Right forelimb (tissue), 1 donor: ENCODE results near the gene LCOR.
"Not testable (repeated sequence)": the region's sequence is repeated elsewhere in the genome, so short reads cannot be mapped to it uniquely, and the experiment has no call there.

ENCODE experiments used
- DNase-seq: peaks from one replicate; pipeline ENCODE4 v3.0.0-alpha.2; 2018

LCOR gene

GRCh38 chr10:96890580-96890979, 58.5 kb downstream of the LCOR start:
- no peak for DNase-seq

DNA sequence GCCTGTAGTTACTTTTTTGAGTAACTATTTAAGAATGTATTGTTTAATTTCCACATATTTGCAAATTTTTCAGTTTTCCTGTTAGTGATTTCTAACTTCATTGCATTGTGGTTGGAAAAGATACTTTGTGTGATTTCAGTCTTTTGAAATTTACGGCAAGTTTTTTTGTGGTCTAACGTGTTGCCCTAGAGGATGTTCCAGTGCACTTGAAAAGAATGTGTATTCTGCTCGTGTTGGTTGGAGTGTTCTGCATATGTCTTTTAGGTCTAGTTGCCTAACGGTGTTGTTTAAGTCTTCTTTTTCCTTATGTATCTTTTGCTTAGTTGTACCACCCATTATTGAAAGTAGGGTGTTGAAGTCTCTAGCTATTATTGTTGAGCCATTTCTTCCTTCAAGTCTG, 59.7 kb downstream of the LCOR start:
- no peak for DNase-seq

DNA sequence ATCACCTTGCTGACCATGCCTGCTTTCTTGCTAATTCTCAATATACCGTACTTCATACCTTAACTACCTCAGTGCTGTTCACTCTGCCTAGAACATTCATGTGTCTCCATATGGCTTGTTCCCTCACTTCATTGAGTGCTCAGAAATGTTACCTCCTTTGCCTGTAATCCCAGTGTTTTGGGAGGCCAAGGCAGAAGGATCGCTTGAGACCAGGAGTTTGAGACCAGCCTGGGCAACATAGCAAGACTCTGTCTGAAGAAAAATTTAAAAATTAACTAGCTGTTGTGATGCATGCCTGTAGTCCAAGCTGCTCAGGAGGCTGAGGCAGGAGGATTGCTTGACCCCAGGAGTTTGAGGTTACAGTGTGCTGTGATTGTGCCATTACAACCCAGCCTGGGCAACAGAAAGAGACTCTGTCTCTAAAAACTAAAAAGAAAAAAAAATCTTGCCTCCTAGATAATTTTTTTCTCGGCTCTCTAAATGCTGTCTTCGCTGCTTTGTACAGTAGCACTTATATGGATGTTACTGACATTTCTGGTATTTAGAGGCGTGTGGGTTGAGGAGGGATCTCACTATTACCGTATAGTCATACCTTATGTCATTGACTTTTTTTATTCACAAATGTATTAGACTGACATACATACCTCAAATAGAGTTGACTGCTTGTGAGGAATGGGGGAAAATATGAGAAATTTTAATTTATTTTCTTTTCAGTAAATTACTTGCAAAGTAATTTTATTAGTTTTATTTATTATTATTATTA, 63.7 kb downstream of the LCOR start:
- no peak for DNase-seq

DNA sequence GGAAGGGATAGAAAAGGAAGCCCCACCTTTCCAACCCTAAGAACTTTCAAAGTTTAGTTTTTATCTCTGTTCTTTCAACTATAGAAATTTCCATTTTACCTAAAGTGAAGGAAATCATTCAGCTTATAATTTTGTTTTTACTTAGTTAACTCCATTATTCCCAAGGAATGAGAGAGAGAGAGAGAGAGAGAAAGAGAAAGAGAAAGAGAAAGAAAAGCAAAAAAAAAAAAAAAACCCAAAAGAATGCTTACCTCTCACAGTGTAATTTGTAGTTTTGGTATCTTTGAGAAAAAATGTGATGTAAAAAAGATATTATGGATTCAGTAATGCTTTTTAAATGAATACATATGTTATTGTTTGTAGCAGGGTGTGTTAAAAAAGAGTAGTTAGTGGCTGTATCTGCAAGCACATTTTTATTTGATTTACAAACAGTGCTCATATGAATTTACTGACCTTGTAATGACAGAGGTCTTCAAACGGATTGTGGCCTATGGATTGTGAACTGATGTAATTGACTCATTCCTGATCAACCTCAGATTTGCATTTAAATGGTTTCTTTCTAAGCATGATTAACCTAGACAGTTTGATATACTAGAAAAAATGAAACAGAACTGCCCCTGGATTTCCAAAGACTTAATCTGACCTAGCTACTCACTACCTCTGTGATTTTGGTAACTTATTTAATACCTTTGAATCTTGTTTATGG, 64.9 kb downstream of the LCOR start:
- DNase-seq = no peak

DNA sequence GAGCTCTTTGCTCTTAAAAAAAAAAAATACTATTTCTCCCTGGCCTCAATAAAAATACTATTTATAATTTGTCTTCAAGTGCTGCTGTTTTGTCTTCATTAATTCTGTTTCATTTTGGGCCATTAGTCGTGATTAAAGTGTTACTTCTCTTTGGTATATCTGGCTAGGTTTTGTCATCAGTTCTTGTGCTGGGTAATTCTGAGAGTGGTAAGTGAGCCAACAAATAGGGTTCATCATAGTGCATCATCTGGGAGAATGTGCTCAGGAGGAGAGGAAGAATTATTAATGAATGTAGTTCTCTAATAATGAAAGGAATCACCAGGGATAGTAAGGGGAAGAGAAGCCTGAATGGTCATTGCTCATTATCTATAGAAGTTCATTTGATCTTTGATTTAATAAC, 70.0 kb downstream of the LCOR start:
- DNase-seq = no peak

DNA sequence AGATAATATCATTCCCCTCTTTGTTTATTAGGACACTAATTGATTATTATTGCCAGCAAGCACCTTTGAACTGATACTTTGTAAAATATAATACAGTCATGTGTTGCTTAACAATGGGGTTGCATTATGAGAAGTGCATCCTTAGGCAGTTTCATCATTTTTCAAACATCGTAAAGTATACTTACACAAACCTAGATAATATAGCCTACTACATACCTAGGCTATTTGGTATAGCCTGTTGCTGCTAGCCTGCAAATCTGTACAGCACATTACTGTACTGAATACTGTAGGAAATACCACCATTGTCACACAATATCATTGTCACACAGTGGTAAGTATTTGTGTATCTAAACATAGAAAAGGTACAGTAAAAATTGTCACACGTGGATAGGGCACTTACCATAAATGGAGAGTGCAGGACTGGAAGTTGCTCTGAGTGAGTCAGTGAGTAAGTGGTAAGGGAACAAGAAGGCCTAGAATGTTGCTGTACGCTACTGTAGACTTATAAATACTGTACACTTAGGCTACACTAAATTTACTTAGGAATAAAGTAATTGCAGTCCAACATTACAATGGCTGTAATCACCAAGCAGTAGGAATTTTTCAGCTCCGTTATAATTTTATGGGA, 70.7 kb downstream of the LCOR start:
- no peak for DNase-seq

- DNase-seq = no peak
These were observed 72.5 kb downstream of the LCOR start for GRCh38 chr10:96904648-96905047.

DNA sequence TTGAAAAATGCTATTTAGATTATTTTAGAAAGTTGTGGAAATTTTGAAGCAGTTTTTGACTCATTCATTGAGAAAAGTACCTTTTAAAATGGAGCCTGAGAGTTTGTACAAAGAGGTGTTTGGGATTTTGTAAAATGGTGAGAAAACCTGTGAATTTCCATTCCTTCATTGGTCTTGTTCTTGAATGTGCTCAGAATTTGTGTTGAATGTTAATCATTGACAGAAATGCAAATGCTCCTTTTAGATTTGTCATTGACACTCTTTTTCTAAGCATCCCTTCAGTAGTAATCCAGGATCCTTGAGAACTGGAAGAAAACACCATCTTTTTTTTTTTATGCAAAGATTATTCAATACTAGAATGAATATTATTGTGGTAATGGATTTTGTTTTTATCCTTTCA, 74.8 kb downstream of the LCOR start:
- no peak for DNase-seq

- DNase-seq = no peak
These were observed 78.6 kb downstream of the LCOR start for GRCh38 chr10:96910488-96911395.

GRCh38 chr10:96912405-96912804, 80.3 kb downstream of the LCOR start:
- no peak for DNase-seq

DNA sequence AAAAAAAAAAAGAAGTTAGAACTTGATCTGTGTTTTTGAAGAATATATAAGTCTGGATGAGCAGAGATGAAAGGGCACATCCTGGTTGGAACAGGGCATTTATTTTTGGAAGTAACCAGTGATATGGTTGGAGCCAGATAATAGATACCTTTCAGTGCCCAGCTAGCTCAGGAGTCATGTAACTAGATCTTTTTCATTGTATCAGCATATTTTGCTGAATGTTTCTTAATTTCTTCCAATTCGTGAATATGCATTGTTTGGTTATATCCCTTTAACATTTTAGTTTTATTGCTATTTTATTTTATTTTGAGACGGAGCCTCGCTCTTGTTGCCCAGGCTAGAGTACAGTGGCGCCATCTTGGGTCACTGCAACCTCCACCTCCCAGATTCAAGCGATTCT, 81.8 kb downstream of the LCOR start:
- no peak for DNase-seq

- DNase-seq = no peak
These were observed 85.5 kb downstream of the LCOR start for GRCh38 chr10:96917628-96918027.

DNA sequence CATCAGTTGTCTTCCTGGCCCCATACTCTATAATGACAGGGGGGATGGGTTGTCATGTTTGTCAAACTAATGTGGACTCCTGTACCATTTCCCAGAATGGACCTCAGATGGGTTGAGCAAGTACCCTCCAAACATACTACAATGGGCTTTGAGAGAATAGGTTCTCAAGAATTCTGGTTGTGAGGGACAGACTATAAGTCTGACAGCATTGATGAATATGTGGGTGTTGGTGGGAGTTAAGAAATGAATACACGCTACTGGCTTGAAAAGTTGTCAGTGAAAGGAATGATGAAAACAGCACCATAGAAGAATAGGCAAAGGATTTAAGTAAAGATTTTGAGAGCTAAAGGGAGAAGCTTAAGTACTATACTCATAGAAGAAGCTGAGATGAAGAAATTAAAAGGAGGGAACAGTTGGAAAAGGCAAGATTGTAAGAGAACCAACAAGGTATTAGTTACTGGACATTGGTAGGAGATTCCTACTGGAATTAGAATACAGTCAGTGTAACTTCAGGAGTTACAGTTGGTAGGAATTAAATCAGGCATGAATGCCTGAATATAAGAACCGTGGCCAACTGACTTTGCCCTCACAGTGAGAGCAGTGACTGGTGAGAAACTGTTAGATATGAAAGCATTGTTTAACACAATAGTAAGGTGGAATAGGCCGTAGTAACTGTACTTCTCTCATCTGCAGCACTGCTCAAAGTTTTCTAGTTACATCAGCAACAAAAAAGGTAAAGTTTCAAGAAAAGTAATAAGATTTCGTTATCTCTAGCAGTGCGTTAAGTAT, 86.3 kb downstream of the LCOR start:
- DNase-seq = no peak

DNA sequence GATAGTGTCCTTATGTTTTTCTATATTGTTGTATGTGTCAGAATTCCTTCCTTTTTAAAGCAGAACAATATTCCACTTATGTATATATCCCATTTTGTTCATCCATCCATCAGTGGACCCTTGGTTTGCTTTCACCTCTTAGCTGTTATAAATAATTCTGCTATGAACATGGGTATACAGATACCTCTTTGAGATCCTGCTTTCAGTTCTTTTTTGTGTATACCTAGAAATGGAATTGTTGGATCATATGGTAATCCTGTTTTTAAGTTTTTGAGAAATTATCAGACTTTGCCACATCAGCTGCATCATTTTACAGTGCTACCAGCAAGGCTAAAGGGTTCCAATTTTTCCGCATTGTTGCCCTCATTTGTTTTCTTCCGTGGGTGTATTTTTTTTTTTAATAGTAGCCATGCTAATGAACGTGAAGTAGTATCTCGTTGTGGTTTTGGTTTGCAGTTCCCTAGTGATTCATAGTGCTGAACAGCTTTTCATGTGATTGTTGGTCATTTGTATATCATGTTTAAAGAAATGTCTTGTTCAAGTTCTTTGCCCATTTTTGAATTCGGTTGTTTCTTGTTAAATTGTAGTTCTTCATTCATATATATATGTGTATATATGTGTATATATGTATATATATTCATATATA, 87.8 kb downstream of the LCOR start:
- no peak for DNase-seq

DNA sequence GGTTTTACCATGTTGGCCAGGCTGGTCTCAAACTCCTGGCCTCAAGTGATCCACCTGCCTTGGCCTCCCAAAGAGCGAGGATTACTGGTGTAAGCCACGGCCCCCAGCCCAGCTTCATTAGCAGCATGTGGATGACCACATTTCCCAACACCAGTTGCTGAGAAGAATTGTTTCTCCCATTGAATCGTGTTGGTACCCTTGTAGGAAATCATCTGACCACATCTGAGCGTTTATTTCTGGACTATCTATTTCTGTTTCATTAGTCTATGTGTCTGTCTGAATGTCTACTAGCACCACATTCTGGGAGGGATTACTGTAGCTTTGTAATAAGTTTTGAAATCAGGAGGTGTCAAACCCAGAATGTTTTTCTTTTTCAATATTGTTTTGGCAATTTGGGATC, 89.6 kb downstream of the LCOR start:
- DNase-seq = no peak

DNA sequence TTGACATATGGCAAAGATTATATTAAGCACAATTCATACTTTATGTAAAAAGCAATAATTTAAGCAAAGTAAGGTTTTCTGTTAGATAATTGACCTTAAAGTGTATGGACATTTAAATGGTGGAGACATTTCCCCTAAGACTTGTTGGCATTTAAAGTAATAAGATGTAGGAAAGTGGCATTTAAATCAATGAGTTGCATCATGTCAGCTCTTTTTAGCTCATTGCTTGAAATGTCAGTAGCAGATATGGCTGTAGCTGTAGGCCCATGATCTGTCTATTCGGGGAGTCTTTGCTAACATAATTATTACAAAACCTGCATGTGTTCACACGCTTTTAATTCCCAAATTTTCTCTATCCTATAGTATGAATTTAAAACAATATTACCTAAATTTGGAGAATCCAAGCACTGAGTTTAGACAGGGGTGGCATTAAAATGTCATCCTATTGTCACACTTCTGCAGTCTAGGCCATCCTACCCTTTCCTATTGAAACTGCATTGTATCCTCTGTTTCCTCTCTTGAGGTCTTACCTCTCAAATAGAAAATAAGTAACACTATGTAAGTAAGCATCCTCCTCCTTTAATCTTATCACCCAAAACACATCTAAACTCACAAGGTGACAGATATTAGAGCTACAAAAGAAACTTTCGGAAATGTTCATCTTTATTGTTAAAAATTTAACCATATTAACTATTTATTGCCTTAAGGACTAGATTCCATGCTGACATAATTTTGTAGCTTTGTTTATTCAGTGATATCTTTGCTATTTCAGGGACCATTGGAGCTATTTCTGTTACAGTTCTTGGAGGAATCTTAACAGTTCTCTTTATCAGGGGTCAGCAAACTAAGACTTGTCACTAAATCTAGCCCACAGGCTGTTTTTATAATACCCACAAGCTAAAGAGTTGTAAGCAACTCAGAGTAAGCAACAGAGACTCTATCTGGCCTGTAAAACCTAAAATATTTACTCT, 91.2 kb downstream of the LCOR start:
- DNase-seq = no peak

DNA sequence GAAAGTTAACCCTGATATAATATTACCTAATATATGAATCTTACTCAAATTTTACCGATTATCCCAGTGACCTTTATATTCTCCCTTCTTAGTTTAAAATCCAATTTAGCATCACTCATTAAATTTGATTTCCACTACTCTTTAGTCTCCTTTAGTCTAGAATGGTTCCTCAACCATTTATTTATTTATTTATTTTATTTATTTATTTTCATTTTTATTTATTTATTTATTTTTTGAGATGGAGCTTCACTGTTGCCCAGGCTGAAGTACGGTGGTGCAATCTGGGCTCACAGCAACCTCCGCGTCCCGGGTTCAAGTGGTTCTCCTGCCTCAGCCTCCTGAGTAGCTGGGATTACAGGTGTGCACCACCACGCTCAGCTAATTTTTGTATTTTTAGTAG, 92.8 kb downstream of the LCOR start:
- no peak for DNase-seq

DNA sequence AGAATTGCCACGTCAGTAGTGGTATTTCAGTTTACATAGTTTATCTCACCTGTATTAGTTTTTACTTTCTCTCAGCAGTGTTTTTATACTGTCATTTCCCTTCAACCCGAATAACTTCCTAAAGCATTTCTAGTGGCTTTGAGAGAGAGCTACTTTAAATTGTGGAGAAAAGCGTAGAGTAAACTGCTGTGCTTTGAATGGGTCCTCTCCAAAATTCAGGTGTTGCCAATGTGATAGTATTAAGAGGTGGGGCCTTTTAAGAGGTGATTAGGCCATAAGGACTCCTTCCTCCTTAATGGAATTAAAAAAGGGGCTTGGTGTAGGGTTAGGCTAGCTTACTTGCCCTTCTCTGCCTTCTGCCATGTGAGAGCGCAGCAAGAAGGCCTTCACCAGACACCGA, 98.4 kb downstream of the LCOR start:
- no peak for DNase-seq

DNA sequence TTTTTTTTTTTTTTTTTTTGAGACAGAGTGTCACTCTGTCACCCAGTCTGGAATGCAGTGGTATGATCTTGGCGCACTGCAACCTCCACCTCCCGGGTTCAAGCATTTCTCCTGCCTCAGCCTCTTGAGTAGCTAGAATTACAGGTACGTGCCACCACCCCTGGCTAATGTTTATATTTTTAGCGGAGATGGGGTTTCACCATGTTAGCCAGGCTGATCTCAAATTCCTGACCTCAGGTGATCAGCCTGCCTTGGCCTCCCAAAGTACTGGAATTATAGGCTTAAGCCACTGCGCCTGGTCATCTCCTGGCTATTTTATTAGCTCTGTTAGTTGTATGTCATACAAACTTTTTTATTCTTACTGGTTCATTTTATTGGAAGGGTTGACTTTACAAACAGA, 103.0 kb downstream of the LCOR start:
- no peak for DNase-seq

DNA sequence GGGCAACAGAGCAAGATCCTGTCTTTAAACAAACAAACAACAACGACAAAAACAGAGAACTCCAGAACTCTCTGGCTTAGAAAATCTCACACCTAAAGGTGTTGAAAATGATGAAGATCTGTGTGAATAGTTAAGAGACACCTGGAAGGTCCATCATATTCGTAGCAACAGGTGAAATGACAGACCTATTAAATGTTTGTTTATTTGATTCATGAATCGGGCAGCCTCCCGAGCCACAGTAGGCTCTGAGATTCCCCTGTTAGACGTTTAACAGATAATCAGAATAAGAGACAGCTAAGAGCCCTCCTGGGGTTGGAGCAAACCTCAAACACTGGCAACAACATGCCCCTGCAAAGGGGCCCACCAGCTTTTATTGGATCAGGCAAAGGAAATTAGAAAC, 103.7 kb downstream of the LCOR start:
- DNase-seq = no peak

- not testable (repeated sequence) for DNase-seq
These were observed 111.1 kb downstream of the LCOR start for GRCh38 chr10:96943161-96943560.
